PFSK-1 (cell line): ENCODE results near the gene LIMA1.

Experiments used
- FOXP2 ChIP-seq: optimal IDR thresholded peaks from 2 replicates; pipeline ENCODE3; 2011; ENCODE audit warnings: borderline replicate concordance, control low read depth, inconsistent platforms; ENCODE audit not compliant: insufficient read depth; ENCODE audit errors: extremely low read length, extremely low read depth
- POLR2AphosphoS5 ChIP-seq: IDR thresholded peaks from 2 replicates; pipeline ENCODE4 v1.6.1; 2012; ENCODE audit warnings: low read depth, mild to moderate bottlenecking, control low read depth, low read length, moderate library complexity
- SIN3A ChIP-seq: IDR thresholded peaks from 2 replicates; pipeline ENCODE4 v1.6.1; 2012; ENCODE audit warnings: mild to moderate bottlenecking, low read length, moderate library complexity, borderline replicate concordance; ENCODE audit not compliant: insufficient read depth
- TAF1 ChIP-seq: IDR thresholded peaks from 2 replicates; pipeline ENCODE4 v1.6.1; 2012; ENCODE audit warnings: low read length, control low read depth, borderline replicate concordance; ENCODE audit not compliant: insufficient read depth
- TF ChIP-seq, protein P1 (sequence below), 2 experiments: IDR thresholded peaks; 2 replicates each; pipeline versions ENCODE4 v1.6.1 to v1.8.0; 2011 to 2012; ENCODE audit warnings: low read depth in 2 of 2, low read length in 2 of 2, control low read depth in 1 of 2, inconsistent platforms in 1 of 2, mild to moderate bottlenecking in 1 of 2, moderate library complexity in 1 of 2; ENCODE audit not compliant: insufficient read depth in 1 of 2

Gene LIMA1

GRCh38 chr12:50275556-50275955, 7.8 kb downstream of the LIMA1 start:
- TF ChIP-seq FOXP2 = no peak
- no peak for TF ChIP-seq POLR2AphosphoS5
- no peak for TF ChIP-seq SIN3A
- TF ChIP-seq, protein P1, sequence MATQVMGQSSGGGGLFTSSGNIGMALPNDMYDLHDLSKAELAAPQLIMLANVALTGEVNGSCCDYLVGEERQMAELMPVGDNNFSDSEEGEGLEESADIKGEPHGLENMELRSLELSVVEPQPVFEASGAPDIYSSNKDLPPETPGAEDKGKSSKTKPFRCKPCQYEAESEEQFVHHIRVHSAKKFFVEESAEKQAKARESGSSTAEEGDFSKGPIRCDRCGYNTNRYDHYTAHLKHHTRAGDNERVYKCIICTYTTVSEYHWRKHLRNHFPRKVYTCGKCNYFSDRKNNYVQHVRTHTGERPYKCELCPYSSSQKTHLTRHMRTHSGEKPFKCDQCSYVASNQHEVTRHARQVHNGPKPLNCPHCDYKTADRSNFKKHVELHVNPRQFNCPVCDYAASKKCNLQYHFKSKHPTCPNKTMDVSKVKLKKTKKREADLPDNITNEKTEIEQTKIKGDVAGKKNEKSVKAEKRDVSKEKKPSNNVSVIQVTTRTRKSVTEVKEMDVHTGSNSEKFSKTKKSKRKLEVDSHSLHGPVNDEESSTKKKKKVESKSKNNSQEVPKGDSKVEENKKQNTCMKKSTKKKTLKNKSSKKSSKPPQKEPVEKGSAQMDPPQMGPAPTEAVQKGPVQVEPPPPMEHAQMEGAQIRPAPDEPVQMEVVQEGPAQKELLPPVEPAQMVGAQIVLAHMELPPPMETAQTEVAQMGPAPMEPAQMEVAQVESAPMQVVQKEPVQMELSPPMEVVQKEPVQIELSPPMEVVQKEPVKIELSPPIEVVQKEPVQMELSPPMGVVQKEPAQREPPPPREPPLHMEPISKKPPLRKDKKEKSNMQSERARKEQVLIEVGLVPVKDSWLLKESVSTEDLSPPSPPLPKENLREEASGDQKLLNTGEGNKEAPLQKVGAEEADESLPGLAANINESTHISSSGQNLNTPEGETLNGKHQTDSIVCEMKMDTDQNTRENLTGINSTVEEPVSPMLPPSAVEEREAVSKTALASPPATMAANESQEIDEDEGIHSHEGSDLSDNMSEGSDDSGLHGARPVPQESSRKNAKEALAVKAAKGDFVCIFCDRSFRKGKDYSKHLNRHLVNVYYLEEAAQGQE (IDR thresholded peaks at IDR 0.05; ENCODE audit: insufficient read depth in 1 of 2, low read depth in 2 of 2, low read length in 2 of 2) = no peak
- TF ChIP-seq TAF1 = no peak

DNA sequence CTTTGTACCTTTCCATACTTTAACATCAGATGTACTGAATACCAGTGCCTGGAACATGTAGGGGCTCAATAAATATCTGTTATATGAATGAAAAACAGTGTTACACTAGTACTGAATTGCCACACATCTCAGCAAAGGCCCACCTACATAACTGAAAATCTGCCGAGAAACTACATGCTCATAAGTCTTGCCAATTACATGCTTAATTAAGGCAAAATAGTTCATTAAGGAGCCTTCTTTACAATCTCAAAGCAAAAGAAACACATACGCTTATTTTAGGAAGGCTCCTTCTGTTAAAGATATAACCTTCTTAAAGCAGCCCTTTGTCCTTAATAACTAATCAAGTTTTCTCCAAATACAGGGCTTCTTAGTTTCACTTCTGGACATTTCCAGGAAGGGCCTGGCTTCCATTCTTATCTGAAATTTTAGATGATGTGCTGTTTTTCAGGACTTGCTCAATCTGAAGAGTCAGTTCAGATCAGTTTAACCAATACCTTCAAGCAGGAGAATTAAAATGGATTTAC, 11.5 kb downstream of the LIMA1 start:
- TF ChIP-seq TAF1 (no peak), FOXP2 (no peak), SIN3A (no peak), POLR2AphosphoS5 (no peak)
- TF ChIP-seq, protein P1 (IDR thresholded peaks at IDR 0.05; ENCODE audit: insufficient read depth in 1 of 2, low read depth in 2 of 2, low read length in 2 of 2) = no peak

DNA sequence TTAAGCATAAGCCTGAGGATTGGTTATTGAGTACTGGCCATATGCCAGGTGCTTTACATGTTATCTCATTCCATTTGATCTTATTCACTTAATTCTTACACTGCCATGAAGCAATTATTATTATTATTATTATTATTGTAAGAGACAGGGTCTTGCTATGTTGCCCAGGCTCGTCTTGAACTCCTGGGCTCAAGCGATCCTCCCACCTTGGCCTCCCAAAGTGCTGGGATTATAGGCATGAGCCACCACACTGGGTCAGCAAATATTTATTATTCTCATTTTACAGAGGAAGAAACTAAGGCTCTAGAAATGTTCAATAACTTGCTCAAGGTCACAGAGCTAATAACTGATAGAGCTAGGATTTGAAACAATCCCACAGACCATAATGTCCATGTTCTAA, 14.8 kb downstream of the LIMA1 start:
- TF ChIP-seq POLR2AphosphoS5 (no peak), TAF1 (no peak), SIN3A (no peak), FOXP2 (no peak)
- TF ChIP-seq, protein P1 (IDR thresholded peaks at IDR 0.05; ENCODE audit: insufficient read depth in 1 of 2, low read depth in 2 of 2, low read length in 2 of 2) = no peak

DNA sequence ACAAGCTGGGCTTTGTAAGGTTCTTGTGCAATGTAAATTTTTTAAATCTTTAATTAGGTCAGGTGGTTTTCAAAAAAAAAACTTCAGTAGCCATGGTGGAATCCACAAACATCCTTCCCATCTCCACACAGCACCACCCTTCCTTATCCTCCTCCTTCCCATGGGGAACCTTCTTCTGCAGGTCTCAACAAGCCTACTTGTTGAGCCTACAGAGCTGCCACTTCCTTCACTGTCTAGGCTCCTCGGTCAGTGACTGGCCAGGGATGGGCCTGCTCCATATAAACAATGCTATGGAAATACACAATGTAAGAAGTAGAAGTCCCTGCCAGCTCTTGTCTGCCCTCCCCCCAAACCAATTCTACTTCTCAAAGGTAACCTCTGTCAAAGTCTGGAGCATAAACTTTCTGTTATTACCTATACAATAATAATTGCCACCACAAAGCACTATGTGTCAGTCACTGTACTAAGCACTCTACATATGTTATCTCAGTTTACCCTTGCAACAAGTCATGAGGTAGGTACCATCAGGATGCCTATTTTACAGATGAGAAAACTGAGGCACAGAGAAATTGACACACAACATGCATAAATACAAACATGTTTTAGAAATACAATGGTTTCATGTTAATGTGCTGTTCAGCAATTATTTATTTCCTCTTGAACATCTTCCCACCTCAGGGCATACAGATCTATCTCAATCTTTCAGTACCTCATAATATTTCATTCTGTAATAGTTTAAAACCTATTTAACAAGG, 17.4 kb downstream of the LIMA1 start:
- TF ChIP-seq, protein P1 (IDR thresholded peaks at IDR 0.05; ENCODE audit: insufficient read depth in 1 of 2, low read depth in 2 of 2, low read length in 2 of 2) = no peak
- TF ChIP-seq SIN3A = no peak
- no peak for TF ChIP-seq FOXP2
- TF ChIP-seq POLR2AphosphoS5 = no peak
- no peak for TF ChIP-seq TAF1
